ENCODE data around the gene LRMDA.

- no peak for TF ChIP-seq CTCF (IDR thresholded peaks at IDR 0.05)
- TF ChIP-seq POLR2A (IDR thresholded peaks at IDR 0.05): no peak
Observed at GRCh38 chr10:76469675-76470074, 1038.3 kb downstream of the LRMDA start.
